ENCODE measurements around the gene GPR157.

GPR157 gene

GRCh38 chr1:9080705-9081291 is 48.1 kb downstream of the GPR157 start:
- Histone ChIP-seq H3F3A (ENCODE audit: insufficient read depth, low read length) (peaks cover 23% of the 10 kb centered on the region), H3K4me1 (ENCODE audit: insufficient read depth, low read length, severe bottlenecking) (peaks cover 96% of the 10 kb centered on the region), H2AFZ (ENCODE audit: low read length) (no peak overlapping the region), H3K9me2 (ENCODE audit: low read depth, low read length) (no peaks in the 10 kb centered on the region), H3K27ac (ENCODE audit: low read depth, low read length, poor library complexity, severe bottlenecking) (peak overlapping the region; percentile 99), H3K27me3 (ENCODE audit: insufficient read depth, low read length) (no peaks in the 10 kb centered on the region), H3K9ac (ENCODE audit: low read length) (peak overlapping the region; percentile 61), H3K9me3 (ENCODE audit: low read length) (no peaks in the 10 kb centered on the region), H3K4me3 (ENCODE audit: low read depth, low read length, poor library complexity, severe bottlenecking) (peak overlapping the region; percentile 36), H3K36me3 (ENCODE audit: insufficient read depth, low read length) (no peaks in the 10 kb centered on the region), H3K4me2 (ENCODE audit: low read length) (peak overlapping the region; percentile 58), H3K79me2 (ENCODE audit: insufficient read depth, low read length) (no peaks in the 10 kb centered on the region), H4K20me1 (ENCODE audit: insufficient read depth, low read length) (no peaks in the 10 kb centered on the region)
- no peak for TF ChIP-seq CTCF (IDR thresholded peaks at IDR 0.05; ENCODE audit: low read length)
- no peak for TF ChIP-seq EZH2 (IDR thresholded peaks at IDR 0.05; ENCODE audit: borderline replicate concordance, low read length)

GRCh38 chr1:9079988-9080704 is 48.8 kb downstream of the GPR157 start:
- Histone ChIP-seq H3K79me2 (ENCODE audit: insufficient read depth, low read length) (no peaks in the 10 kb centered on the region), H3F3A (ENCODE audit: insufficient read depth, low read length) (peaks cover 23% of the 10 kb centered on the region), H3K9me3 (ENCODE audit: low read length) (no peaks in the 10 kb centered on the region), H3K4me2 (ENCODE audit: low read length) (peak overlapping the region; percentile 58), H3K27me3 (ENCODE audit: insufficient read depth, low read length) (no peaks in the 10 kb centered on the region), H3K4me3 (ENCODE audit: low read depth, low read length, poor library complexity, severe bottlenecking) (peak overlapping the region; percentile 36), H4K20me1 (ENCODE audit: insufficient read depth, low read length) (no peaks in the 10 kb centered on the region), H3K27ac (ENCODE audit: low read depth, low read length, poor library complexity, severe bottlenecking) (peak overlapping the region; percentile 99), H2AFZ (ENCODE audit: low read length) (no peak overlapping the region), H3K9me2 (ENCODE audit: low read depth, low read length) (no peaks in the 10 kb centered on the region), H3K36me3 (ENCODE audit: insufficient read depth, low read length) (no peaks in the 10 kb centered on the region), H3K9ac (ENCODE audit: low read length) (peak overlapping the region; percentile 67), H3K4me1 (ENCODE audit: insufficient read depth, low read length, severe bottlenecking) (peaks cover 96% of the 10 kb centered on the region)
- TF ChIP-seq CTCF (IDR thresholded peaks at IDR 0.05; ENCODE audit: low read length) = no peak

- H3K27ac ChIP-seq (ENCODE audit: low read depth, low read length, poor library complexity, severe bottlenecking) = peak overlapping the region; percentile 99
Observed at GRCh38 chr1:9078752-9079500, 50.0 kb downstream of the GPR157 start.

More at GRCh38 chr1:9078752-9079500, 50.0 kb downstream of the GPR157 start:
- Histone ChIP-seq H3K9me3 (ENCODE audit: low read length) (no peaks in the 10 kb centered on the region), H3K4me1 (ENCODE audit: insufficient read depth, low read length, severe bottlenecking) (peaks cover 96% of the 10 kb centered on the region), H3K9ac (ENCODE audit: low read length) (peak overlapping the region; percentile 67), H3K27me3 (ENCODE audit: insufficient read depth, low read length) (no peaks in the 10 kb centered on the region), H3K79me2 (ENCODE audit: insufficient read depth, low read length) (no peaks in the 10 kb centered on the region), H3K4me2 (ENCODE audit: low read length) (peak overlapping the region; percentile 58), H3K36me3 (ENCODE audit: insufficient read depth, low read length) (no peaks in the 10 kb centered on the region), H3F3A (ENCODE audit: insufficient read depth, low read length) (peaks cover 23% of the 10 kb centered on the region), H2AFZ (ENCODE audit: low read length) (no peak overlapping the region), H3K4me3 (ENCODE audit: low read depth, low read length, poor library complexity, severe bottlenecking) (peak overlapping the region; percentile 20), H4K20me1 (ENCODE audit: insufficient read depth, low read length) (no peaks in the 10 kb centered on the region), H3K9me2 (ENCODE audit: low read depth, low read length) (no peaks in the 10 kb centered on the region)
- TF ChIP-seq CTCF (IDR thresholded peaks at IDR 0.05; ENCODE audit: low read length) (no peak), EZH2 (IDR thresholded peaks at IDR 0.05; ENCODE audit: borderline replicate concordance, low read length) (no peak)
